Chondrocyte (in vitro differentiated cells): ENCODE data around the gene WDR46. TPM values are rescaled to one million over a fixed set of nuclear protein-coding genes. Genes with fewer than 3 reads are reported as not detected.
A peak's percentile ranks its signal among the peaks of the same experiment; 100 is the strongest.

Experiments
- DNase-seq: peaks from one replicate; pipeline ENCODE4 v3.0.0; 2021; ENCODE audit warnings: mixed read lengths, low spot score
- H3K27ac Mint-ChIP-seq: one replicate; pipeline ENCODE4 v1.8.0; 2021; ENCODE audit warnings: mild to moderate bottlenecking, moderate library complexity, mixed read lengths; ENCODE audit not compliant: unreplicated experiment
- H3K27me3 Mint-ChIP-seq: 2 replicates; pipeline ENCODE4 v1.8.0; 2021; ENCODE audit warnings: low read depth, mixed read lengths
- H3K36me3 Mint-ChIP-seq: 2 replicates; pipeline ENCODE4 v1.8.0; 2021; ENCODE audit warnings: low read depth, mixed read lengths
- H3K4me1 Mint-ChIP-seq: 2 replicates; pipeline ENCODE4 v1.8.0; 2021; ENCODE audit warnings: low read depth, mild to moderate bottlenecking, mixed read lengths
- H3K4me3 Mint-ChIP-seq: one replicate; pipeline ENCODE4 v1.8.0; 2021; ENCODE audit warnings: mild to moderate bottlenecking, moderate library complexity, mixed read lengths; ENCODE audit not compliant: unreplicated experiment
- H3K9me3 Mint-ChIP-seq: 2 replicates; pipeline ENCODE4 v1.8.0; 2021; ENCODE audit warnings: low read depth, mixed read lengths
- total RNA-seq: library from RNA; stranded (reverse); gene quantifications from 3 replicates; pipeline ENCODE4 v1.2.1, GENCODE V29; 2021
- TF ChIP-seq, protein P1 (sequence below): fragments of 200-600 bp; sonication (generic); IDR thresholded peaks from 2 replicates; pipeline ENCODE4 v1.5.0; 2021; ENCODE audit warnings: antibody characterized with exemption, mild to moderate bottlenecking, moderate library complexity

Gene WDR46
- total RNA-seq, 1 donor from 2014 or later, result 48.1 TPM

DNA sequence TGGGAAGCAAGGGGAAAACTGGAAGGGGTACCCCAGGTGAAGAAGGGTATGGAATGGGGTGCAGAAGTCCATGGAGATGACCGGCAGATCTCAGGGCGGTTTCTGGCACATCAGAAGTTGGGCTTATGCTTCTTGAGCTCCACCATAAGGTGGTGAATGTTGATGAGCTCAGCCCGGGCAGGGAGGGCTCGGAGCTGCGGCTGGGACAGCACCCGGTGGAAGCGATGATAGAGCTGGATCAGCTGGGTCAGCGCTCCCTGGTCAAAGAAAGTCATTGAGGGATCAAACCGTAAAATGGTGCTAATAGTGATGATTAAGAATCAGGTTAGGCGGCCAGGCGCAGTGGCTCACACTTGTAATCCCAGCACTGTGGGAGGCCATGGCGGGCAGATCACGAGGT lies 38.3 kb downstream of the WDR46 start:
- TF ChIP-seq, protein P1, sequence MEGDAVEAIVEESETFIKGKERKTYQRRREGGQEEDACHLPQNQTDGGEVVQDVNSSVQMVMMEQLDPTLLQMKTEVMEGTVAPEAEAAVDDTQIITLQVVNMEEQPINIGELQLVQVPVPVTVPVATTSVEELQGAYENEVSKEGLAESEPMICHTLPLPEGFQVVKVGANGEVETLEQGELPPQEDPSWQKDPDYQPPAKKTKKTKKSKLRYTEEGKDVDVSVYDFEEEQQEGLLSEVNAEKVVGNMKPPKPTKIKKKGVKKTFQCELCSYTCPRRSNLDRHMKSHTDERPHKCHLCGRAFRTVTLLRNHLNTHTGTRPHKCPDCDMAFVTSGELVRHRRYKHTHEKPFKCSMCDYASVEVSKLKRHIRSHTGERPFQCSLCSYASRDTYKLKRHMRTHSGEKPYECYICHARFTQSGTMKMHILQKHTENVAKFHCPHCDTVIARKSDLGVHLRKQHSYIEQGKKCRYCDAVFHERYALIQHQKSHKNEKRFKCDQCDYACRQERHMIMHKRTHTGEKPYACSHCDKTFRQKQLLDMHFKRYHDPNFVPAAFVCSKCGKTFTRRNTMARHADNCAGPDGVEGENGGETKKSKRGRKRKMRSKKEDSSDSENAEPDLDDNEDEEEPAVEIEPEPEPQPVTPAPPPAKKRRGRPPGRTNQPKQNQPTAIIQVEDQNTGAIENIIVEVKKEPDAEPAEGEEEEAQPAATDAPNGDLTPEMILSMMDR, result no peak
- peak overlapping the region; percentile 97 for H3K27ac Mint-ChIP-seq
- peaks cover 9% of the 10 kb centered on the region for H3K36me3 Mint-ChIP-seq
- H3K4me1 Mint-ChIP-seq, result peaks cover 43% of the 10 kb centered on the region
- no peaks in the 10 kb centered on the region for H3K9me3 Mint-ChIP-seq
- H3K27me3 Mint-ChIP-seq, result no peaks in the 10 kb centered on the region
- peak overlapping the region; percentile 87 for H3K4me3 Mint-ChIP-seq
- no peak for DNase-seq

DNA sequence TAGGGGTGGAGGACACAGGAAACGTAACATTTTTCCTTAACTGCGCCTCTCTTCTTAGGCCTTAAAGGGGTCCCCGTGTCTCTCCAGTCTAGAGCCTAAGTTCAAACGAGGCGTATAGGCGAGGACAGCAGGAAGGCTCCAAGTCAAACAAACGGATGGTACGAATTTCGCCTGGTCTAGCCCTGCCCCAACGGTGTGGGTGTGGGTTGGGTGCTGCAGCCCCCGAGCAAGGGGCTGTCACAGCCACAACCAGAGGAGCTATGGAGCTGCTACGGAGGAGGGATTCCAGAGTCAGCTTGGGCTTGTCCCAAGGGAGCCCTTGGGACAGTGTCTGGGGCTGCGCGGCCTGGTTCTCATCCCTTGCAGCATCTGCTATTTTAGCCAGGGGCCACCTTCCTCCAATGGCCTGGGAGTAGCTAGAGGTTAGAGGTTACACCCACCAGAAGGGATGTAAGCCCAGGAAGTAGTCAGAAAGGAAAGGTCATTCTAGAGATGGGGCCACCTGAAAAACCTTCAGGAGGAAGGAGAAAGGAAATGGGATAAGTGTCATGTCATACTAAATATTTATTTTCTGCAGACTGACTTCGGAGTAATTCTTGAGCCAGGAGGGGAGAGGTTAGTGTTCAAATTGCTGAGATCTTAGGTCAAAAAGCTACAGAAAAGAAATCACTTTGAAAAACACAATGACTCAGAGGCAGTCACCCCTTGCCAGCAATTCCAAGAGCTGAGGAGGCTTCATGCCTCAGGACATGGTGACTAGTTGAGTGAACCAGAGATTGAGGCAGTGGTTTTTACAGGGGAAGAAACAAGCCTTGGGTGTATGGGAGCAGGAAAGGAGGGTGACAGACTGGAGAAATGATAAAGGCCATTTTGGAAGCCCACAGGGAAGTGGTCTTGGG lies 39.1 kb downstream of the WDR46 start:
- Mint-ChIP-seq H3K4me3 (peak overlapping the region; percentile 87), H3K27me3 (no peaks in the 10 kb centered on the region), H3K36me3 (peaks cover 9% of the 10 kb centered on the region), H3K4me1 (peaks cover 43% of the 10 kb centered on the region), H3K9me3 (no peaks in the 10 kb centered on the region), H3K27ac (peak overlapping the region; percentile 97)
- DNase-seq, result no peak
- TF ChIP-seq, protein P1, result no peak

DNA sequence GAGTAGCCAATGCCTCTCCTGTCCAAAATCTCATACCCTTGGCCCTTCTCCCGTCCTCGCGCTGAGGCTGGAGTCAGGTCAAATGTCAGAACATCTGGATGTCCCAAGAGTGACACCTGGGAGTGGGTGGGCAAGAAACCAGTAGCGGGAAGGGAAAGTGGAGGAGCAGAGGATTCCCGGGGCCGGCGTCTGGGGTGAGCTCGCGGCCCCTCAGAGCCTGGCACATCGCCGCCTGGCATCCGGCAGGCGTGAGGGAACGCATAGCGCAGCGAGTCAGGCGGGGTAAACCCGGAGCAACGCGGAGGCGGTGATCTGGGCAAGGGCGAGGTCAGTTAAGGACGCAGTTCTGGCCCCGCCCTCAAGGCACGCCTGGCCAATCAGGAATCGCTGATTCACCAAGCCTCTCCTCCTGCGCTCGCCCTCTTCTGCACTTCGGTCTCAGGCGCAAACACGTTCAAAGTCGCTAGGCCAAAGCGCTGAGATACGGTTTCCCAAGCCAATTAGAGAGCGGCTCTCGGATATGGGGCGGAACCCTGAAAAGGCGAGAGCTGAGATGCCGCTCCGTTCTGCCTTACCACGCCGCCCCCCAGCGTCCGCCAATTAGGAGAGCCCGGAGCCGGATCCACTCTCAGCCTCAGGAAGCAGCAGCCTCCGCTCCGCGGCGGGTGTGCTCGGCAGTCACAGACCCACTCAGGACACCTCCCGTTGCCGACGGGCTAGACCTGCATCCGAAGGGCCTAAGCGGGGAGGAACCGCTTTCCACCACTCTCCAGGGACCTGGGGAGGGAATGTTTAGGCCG lies 39.9 kb downstream of the WDR46 start:
- H3K27ac Mint-ChIP-seq, result peak overlapping the region; percentile 97
- peaks cover 43% of the 10 kb centered on the region for H3K4me1 Mint-ChIP-seq
- no peaks in the 10 kb centered on the region for H3K27me3 Mint-ChIP-seq
- peaks cover 9% of the 10 kb centered on the region for H3K36me3 Mint-ChIP-seq
- TF ChIP-seq, protein P1, result no peak
- peak; percentile 97 for DNase-seq
- H3K4me3 Mint-ChIP-seq, result peak overlapping the region; percentile 87
- no peaks in the 10 kb centered on the region for H3K9me3 Mint-ChIP-seq

DNA sequence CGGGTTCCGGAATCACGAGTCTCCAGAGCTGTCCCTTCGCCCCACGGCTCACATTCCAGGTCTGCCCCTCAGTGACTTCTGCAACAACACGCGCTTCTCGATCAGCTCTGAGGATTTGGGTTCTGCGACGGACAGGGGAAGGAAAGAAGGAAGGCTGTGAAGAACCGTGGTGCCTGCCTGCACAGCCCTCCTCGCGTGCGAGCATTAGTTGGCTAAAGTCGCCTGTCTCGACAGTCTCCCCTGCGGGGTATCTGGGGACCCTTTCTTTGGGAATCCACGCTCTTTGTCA lies 40.5 kb downstream of the WDR46 start:
- H3K9me3 Mint-ChIP-seq, result no peaks in the 10 kb centered on the region
- H3K27me3 Mint-ChIP-seq, result peaks cover 2% of the 10 kb centered on the region
- TF ChIP-seq, protein P1, result peak; percentile 69
- H3K4me1 Mint-ChIP-seq, result peaks cover 43% of the 10 kb centered on the region
- DNase-seq, result no peak
- peak overlapping the region; percentile 97 for H3K27ac Mint-ChIP-seq
- H3K36me3 Mint-ChIP-seq, result peaks cover 9% of the 10 kb centered on the region
- H3K4me3 Mint-ChIP-seq, result peak overlapping the region; percentile 87

DNA sequence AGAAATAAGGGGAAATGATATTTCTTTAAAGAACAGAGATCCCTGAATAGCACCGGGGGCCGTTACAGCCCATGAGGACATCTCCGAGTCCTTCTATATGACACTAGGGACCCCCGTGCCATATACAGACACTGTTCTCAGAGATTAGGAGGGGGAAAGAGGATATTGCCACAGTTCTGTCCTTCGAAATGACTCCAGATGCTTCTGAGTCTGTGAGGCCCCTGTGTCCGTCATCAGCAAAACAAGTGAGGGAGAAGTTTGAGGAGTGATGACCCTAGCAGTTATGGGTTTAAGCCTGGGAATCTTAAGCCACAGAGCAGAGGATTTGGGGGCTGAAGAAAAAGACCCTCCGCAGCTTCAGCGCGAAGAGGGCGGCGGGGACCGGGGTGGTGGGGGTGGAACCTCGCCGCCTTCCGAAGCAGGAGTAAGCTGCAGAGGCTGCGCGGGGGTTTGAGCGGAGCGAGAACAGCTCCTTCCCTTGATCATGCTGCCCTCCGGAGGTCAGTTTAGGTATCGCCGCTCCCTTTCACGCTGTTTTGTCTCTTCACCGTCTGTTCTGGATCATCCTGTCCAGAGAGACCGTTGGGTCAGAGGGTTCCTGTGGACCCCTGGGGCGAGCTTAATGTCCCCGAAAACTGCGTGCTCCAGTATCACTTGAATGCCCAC lies 40.9 kb downstream of the WDR46 start:
- peaks cover 9% of the 10 kb centered on the region for H3K36me3 Mint-ChIP-seq

More for the DNA sequence above, 40.9 kb downstream of the WDR46 start:
- peaks cover 43% of the 10 kb centered on the region for H3K4me1 Mint-ChIP-seq
- H3K4me3 Mint-ChIP-seq, result peak overlapping the region; percentile 87
- peaks cover 4% of the 10 kb centered on the region for H3K27me3 Mint-ChIP-seq
- TF ChIP-seq, protein P1, result peak; percentile 100
- H3K9me3 Mint-ChIP-seq, result no peaks in the 10 kb centered on the region
- H3K27ac Mint-ChIP-seq, result peak overlapping the region; percentile 97
- no peak for DNase-seq
